GM21390 (cell line): ENCODE data around the gene MAN2A1.
"Not testable (repeated sequence)": the region's sequence is repeated elsewhere in the genome, so short reads cannot be mapped to it uniquely, and the experiment has no call there.

ENCODE experiments used
- ATAC-seq: cut with Tn5 transposase; IDR thresholded peaks from one replicate; pipeline ENCODE4 v1.9.1; 2021; ENCODE audit not compliant: unreplicated experiment

MAN2A1 gene

DNA sequence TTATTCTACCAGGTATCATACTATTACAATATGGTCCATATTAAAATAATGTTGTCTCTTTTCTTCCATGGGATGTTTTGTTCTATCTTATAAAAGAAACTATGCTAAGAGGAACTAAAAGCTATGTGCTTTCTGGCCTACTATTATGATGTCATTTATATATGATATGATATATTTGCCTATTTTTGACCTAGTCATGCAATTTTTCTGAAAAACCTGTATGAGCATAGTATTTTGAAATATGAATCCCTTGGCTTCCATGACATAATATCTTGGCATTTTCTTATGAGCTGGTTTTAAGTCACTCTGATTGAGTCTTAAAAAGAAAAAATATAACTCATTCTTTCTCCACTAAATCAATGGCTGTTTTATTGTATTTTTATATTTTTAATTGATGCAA, 60.7 kb downstream of the MAN2A1 start:
- no peak for ATAC-seq

DNA sequence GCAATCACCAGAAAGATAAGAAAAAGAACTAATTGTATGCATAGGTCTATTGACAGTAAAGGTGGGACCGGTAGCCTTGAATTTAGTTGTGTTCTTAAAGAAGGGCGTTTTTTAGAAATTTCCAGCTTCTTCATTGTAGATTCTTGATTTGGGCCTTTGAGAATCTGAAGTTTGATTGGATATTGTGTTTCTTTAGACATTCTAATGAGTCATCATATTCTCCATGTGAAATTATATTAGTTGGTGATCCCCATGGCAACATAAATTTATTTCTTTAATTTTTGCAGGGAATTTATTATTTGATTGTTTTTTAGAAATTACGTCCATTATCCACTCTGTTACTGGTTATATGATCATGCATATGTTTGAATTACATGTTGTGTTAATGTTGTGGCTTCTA, 63.6 kb downstream of the MAN2A1 start:
- no peak for ATAC-seq

- ATAC-seq = no peak
Observed at GRCh38 chr5:109754319-109754718, 64.6 kb downstream of the MAN2A1 start.

GRCh38 chr5:109755761-109756160, 66.0 kb downstream of the MAN2A1 start:
- ATAC-seq = no peak

GRCh38 chr5:109756543-109757185, 66.9 kb downstream of the MAN2A1 start:
- no peak for ATAC-seq

- ATAC-seq = no peak
Observed at GRCh38 chr5:109757490-109757889, 67.8 kb downstream of the MAN2A1 start.

- ATAC-seq = no peak
Observed at GRCh38 chr5:109759306-109759705, 69.6 kb downstream of the MAN2A1 start.

- ATAC-seq = not testable (repeated sequence)
Observed at GRCh38 chr5:109760130-109760529, 70.4 kb downstream of the MAN2A1 start.

GRCh38 chr5:109762821-109763220, 73.1 kb downstream of the MAN2A1 start:
- no peak for ATAC-seq

GRCh38 chr5:109767184-109767995, 77.7 kb downstream of the MAN2A1 start:
- ATAC-seq = no peak

GRCh38 chr5:109767997-109768396, 78.3 kb downstream of the MAN2A1 start:
- no peak for ATAC-seq

DNA sequence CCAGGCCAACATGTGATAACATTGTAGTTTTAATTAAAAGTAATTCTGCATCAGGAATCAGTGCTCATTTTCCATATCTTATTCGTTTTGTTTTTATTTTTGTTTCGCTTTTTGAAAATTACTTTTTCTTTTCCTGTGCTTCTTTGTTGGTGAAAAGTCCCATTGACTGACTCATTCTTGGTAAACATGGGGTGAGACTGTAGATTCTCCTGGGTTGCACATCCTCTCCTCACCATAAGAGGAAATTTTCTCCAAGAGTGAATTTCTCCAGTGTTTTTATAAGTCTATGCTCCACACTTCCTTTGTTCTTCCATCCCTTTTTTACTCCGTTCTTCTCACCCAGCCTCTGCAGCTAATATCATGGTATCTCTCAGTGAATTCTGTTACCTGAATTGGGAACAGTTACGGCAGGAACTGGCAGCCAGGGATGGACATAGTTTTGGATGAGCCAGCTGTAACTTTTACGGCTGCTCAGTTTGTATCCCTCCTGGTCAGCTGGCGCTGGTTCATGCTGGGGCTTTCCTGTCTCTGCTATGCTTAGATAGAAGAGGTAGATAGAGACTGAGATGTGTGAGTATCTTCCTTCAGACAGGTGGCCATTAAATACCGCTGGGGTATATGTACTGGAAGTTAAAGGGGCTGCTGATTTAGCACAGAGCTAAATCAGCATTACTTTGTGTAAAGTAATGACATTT, 80.0 kb downstream of the MAN2A1 start:
- no peak for ATAC-seq

DNA sequence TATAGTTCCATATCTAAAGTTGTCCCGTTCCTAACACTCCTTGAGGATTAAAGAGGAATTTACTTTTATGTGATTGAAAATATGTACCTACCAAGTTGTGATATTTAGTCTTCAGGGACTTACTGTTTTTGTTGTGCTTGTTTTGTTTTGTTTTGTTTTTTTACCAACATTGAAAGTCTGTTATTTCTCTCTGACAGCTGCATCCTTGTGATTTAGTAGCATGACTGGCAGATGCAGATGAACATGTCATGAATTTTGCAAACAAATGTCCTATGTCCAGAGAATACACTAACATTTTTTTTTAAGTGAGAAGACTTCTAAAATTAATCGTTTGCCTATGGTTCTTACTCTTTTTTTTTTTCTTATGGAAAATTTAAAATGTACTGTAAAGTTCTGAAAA, 85.4 kb downstream of the MAN2A1 start:
- no peak for ATAC-seq

- no peak for ATAC-seq
Observed at GRCh38 chr5:109779036-109779735, 89.5 kb downstream of the MAN2A1 start.

GRCh38 chr5:109784687-109785086, 95.0 kb downstream of the MAN2A1 start:
- ATAC-seq = no peak

GRCh38 chr5:109786206-109786855, 96.6 kb downstream of the MAN2A1 start:
- ATAC-seq = no peak

- peak; percentile 99 for ATAC-seq
Observed at GRCh38 chr5:109788596-109788995, 98.9 kb downstream of the MAN2A1 start.

DNA sequence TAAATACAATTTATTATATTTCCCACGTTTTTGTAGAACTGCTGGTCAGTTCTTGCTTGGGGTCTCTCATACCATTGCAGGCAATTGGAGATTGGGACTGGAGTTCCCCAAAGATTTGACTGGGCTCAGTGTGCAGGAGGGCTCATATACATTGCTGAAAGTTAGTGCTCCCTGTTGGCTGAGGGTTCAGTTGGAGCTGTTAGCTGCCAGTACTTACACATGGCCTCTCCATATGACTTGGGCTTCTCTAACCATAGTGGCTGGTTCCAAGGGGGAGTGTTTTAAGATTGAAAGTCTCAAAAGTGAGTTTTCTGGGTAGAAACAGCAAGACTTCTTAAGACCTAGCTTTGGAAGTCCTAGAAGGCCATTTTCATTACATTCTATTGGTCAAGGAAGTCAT, 102.9 kb downstream of the MAN2A1 start:
- no peak for ATAC-seq

DNA sequence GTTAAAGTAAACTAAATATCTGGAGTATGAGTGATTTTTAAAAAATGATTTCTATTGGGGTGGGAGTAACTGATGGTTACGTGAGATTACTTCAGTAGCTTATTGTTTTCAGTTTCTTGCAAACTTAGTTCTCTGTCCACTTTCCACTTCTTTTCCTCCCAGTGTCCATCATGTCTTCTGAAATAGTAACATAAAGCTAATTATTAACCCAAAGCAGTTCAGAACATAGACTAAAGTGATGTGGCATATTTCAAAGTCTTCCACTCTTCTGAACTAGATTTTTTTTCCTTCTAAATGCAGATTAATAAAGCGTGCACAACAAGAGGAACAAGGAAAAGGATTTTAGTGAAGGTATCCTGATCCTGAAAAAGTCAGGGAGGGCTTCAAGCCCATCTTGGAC, 114.1 kb downstream of the MAN2A1 start:
- ATAC-seq = no peak

DNA sequence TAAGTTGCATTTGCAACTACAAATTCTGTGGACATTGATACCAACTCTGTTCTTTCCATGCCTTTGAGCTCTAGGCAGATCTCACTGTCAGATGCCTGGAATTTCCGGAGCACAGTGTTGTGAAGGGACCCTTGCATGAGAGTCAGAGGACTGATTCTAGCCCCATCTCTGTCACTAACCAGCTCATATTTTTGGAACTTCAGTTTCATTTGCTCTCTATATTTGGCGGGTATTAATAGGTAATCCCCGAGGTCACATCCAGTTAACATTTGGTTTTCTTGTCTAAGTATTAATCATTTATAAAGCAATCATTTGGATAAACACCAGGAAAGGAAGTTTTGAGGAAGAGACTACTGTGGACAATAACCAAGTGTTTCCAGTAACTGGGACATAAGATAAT, 115.7 kb downstream of the MAN2A1 start:
- ATAC-seq = no peak

DNA sequence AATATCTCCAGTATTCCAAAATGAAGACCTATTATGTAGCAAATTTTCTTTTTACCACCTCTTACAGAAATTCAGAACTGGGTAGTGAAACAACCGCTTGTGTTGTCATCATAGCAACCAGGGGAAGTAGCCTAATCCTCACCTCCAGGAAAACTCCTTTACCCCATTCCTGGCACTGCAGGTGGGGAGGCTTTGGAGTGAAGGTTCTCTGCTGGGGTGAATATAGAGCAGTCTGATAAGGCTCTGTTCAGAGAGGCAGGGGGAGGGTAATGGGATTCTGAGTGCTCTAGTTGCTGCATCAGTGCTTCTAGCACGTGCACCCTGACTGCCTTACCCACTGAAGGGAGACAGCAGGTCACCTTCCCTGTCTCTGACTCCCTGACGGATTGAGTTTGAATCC, 116.2 kb downstream of the MAN2A1 start:
- no peak for ATAC-seq
